Neuronal stem cell (in vitro differentiated cells): ENCODE measurements around the gene CNTLN.

Experiments
- DNase-seq: peaks from one replicate; pipeline ENCODE4 v3.0.0-alpha.2; 2013; ENCODE audit warnings: low spot score
- H2AFZ ChIP-seq: one replicate; pipeline ENCODE4 v1.6.1; 2013; ENCODE audit warnings: mild to moderate bottlenecking, low read length, inconsistent platforms
- H2AK5ac ChIP-seq: 2 replicates; pipeline ENCODE4 v1.6.1; 2013; ENCODE audit warnings: low read depth, mild to moderate bottlenecking, inconsistent platforms, low read length, moderate library complexity, mixed read lengths
- H2BK120ac ChIP-seq: 2 replicates; pipeline ENCODE4 v1.6.1; 2013; ENCODE audit warnings: low read depth, mild to moderate bottlenecking, inconsistent platforms, low read length, moderate library complexity, mixed read lengths
- H2BK12ac ChIP-seq: one replicate; pipeline ENCODE4 v1.6.1; 2013; ENCODE audit warnings: low read length, inconsistent platforms
- H2BK15ac ChIP-seq: 2 replicates; pipeline ENCODE4 v1.6.1; 2013; ENCODE audit warnings: mild to moderate bottlenecking, low read length, inconsistent platforms, mixed read lengths
- H2BK5ac ChIP-seq: one replicate; pipeline ENCODE4 v1.6.1; 2013; ENCODE audit warnings: inconsistent platforms, mild to moderate bottlenecking, low read length, moderate library complexity
- H3K14ac ChIP-seq: one replicate; pipeline ENCODE4 v1.6.1; 2013; ENCODE audit warnings: low read length, inconsistent platforms
- H3K18ac ChIP-seq: 2 replicates; pipeline ENCODE4 v1.6.1; 2013; ENCODE audit warnings: low read length, inconsistent platforms
- H3K23ac ChIP-seq: 2 replicates; pipeline ENCODE4 v1.6.1; 2013; ENCODE audit warnings: low read depth, mild to moderate bottlenecking, mixed read lengths, low read length, inconsistent platforms; ENCODE audit not compliant: poor library complexity
- H3K27ac ChIP-seq: replicated peaks from 3 replicates; pipeline ENCODE4 v1.5.1; 2013; ENCODE audit warnings: low read length, inconsistent platforms
- H3K27me3 ChIP-seq, 3 experiments: 2 replicates each; pipeline ENCODE4 v1.6.1; 2013; ENCODE audit warnings: low read length in 3 of 3, mild to moderate bottlenecking in 2 of 3, inconsistent platforms in 1 of 3, low read depth in 1 of 3, mixed read lengths in 1 of 3, moderate library complexity in 1 of 3; ENCODE audit not compliant: control insufficient read depth in 3 of 3, insufficient read depth in 3 of 3
- H3K36me3 ChIP-seq, 2 donors: replicated peaks in 1 of 2; 2 replicates each; pipeline ENCODE4 v1.6.1; 2013; ENCODE audit warnings: low read length in 2 of 2; ENCODE audit not compliant: control insufficient read depth in 2 of 2, insufficient read depth in 2 of 2
- H3K4ac ChIP-seq: 2 replicates; pipeline ENCODE4 v1.6.1; 2013; ENCODE audit warnings: inconsistent platforms, mild to moderate bottlenecking, low read length, moderate library complexity
- H3K4me1 ChIP-seq, 2 donors: 1 replicate in 1 of 2; 2 replicates in 1 of 2; pipeline ENCODE4 v1.6.1; 2013; ENCODE audit warnings: low read length in 2 of 2, low read depth in 1 of 2; ENCODE audit not compliant: control insufficient read depth in 2 of 2, insufficient read depth in 1 of 2
- H3K4me2 ChIP-seq: one replicate; pipeline ENCODE4 v1.6.1; 2013; ENCODE audit warnings: mild to moderate bottlenecking, low read length, inconsistent platforms; ENCODE audit not compliant: insufficient read depth, poor library complexity, severe bottlenecking
- H3K4me3 ChIP-seq, 2 donors: 2 replicates each; pipeline ENCODE4 v1.5.1; 2013; ENCODE audit warnings: low read length in 2 of 2, mild to moderate bottlenecking in 2 of 2, inconsistent platforms in 1 of 2, moderate library complexity in 1 of 2
- H3K79me1 ChIP-seq: one replicate; pipeline ENCODE4 v1.6.1; 2013; ENCODE audit warnings: low read depth, mild to moderate bottlenecking, inconsistent platforms, low read length, moderate library complexity
- H3K9ac ChIP-seq: one replicate; pipeline ENCODE4 v1.6.1; 2013; ENCODE audit warnings: mild to moderate bottlenecking, low read depth, low read length, inconsistent platforms; ENCODE audit not compliant: poor library complexity
- H3K9me3 ChIP-seq, 2 donors: replicated peaks in 1 of 2; 2 replicates each; pipeline versions ENCODE3 to v1.6.1; 2013; ENCODE audit warnings: low read length in 2 of 2, mild to moderate bottlenecking in 2 of 2, inconsistent platforms in 1 of 2, low read depth in 1 of 2, mixed read lengths in 1 of 2, moderate library complexity in 1 of 2; ENCODE audit not compliant: control insufficient read depth in 2 of 2, insufficient read depth in 1 of 2
- H4K8ac ChIP-seq: one replicate; pipeline ENCODE4 v1.6.1; 2013; ENCODE audit warnings: low read depth, mild to moderate bottlenecking, inconsistent platforms, low read length, moderate library complexity
- H4K91ac ChIP-seq: one replicate; pipeline ENCODE4 v1.6.1; 2013; ENCODE audit warnings: low read length, low read depth, mild to moderate bottlenecking, inconsistent platforms; ENCODE audit not compliant: poor library complexity
- WGBS, 2 donors: extraction: QIAGEN DNeasy Blood & Tissue Kit; methylation state at CpG; one replicate each; pipeline ENCODE4 v1.1.7; 2013; ENCODE audit warnings: missing lambda C conversion rate in 2 of 2, mixed read lengths in 1 of 2; ENCODE audit not compliant: insufficient read length in 2 of 2, insufficient replicate concordance in 1 of 2; ENCODE audit errors: extremely low coverage in 2 of 2; 5-methylcytosine and 5-hydroxymethylcytosine counted together

Gene CNTLN

GRCh38 chr9:17318821-17319320 is 184.0 kb downstream of the CNTLN start:
- Histone ChIP-seq H4K91ac (no peak overlapping the region), H3K79me1 (no peaks in the 10 kb centered on the region), H2BK5ac (no peak overlapping the region), H3K36me3 (no peaks in the 10 kb centered on the region), H3K27ac (no peak overlapping the region), H2BK12ac (no peak overlapping the region), H3K9me3 (no peaks in the 10 kb centered on the region), H3K4ac (no peak overlapping the region), H3K18ac (no peak overlapping the region), H2BK15ac (no peak overlapping the region), H2BK120ac (no peak overlapping the region), H2AK5ac (no peak overlapping the region), H3K9ac (no peak overlapping the region), H3K23ac (no peak overlapping the region), H4K8ac (no peak overlapping the region), H2AFZ (no peak overlapping the region), H3K4me1 (no peaks in the 10 kb centered on the region), H3K27me3 (no peaks in the 10 kb centered on the region), H3K4me2 (no peak overlapping the region), H3K4me3 (no peak overlapping the region), H3K14ac (no peak overlapping the region)
- DNase-seq = no peak
- no CpG with 5 or more reads among the region's 4 CpGs for WGBS, 2 donors

GRCh38 chr9:17319864-17320263 is 185.0 kb downstream of the CNTLN start:
- no peak overlapping the region for H2BK15ac ChIP-seq
- H3K27me3 ChIP-seq = no peaks in the 10 kb centered on the region
- no peaks in the 10 kb centered on the region for H3K9me3 ChIP-seq
- H3K4me1 ChIP-seq = no peaks in the 10 kb centered on the region
- no peak overlapping the region for H3K27ac ChIP-seq
- H2BK5ac ChIP-seq = no peak overlapping the region
- no peak overlapping the region for H3K4me2 ChIP-seq
- no peaks in the 10 kb centered on the region for H3K79me1 ChIP-seq
- no peak for DNase-seq
- H3K23ac ChIP-seq = no peak overlapping the region
- H2AFZ ChIP-seq = no peak overlapping the region
- no peak overlapping the region for H3K4ac ChIP-seq
- H2BK12ac ChIP-seq = no peak overlapping the region
- H2AK5ac ChIP-seq = no peak overlapping the region
- H4K8ac ChIP-seq = no peak overlapping the region
- H3K4me3 ChIP-seq = no peak overlapping the region
- H2BK120ac ChIP-seq = no peak overlapping the region
- H3K36me3 ChIP-seq = no peaks in the 10 kb centered on the region
- no peak overlapping the region for H3K9ac ChIP-seq
- no peak overlapping the region for H3K18ac ChIP-seq
- no peak overlapping the region for H4K91ac ChIP-seq
- no CpG with 5 or more reads among the region's 1 CpG for whole genome bisulfite sequencing, 2 donors
- no peak overlapping the region for H3K14ac ChIP-seq

- H3K23ac ChIP-seq = no peak overlapping the region
Observed at GRCh38 chr9:17322882-17323864, 188.3 kb downstream of the CNTLN start.

GRCh38 chr9:17328331-17328730 is 193.5 kb downstream of the CNTLN start:
- no peak for DNase-seq
- no peak overlapping the region for H2BK15ac ChIP-seq
- WGBS, 2 donors = no CpG with 5 or more reads among the region's 2 CpGs

More at GRCh38 chr9:17322882-17323864, 188.3 kb downstream of the CNTLN start:
- H3K9ac ChIP-seq = no peak overlapping the region
- no peak overlapping the region for H3K18ac ChIP-seq
- H4K8ac ChIP-seq = no peak overlapping the region
- H2BK120ac ChIP-seq = no peak overlapping the region
- H3K27ac ChIP-seq = no peak overlapping the region
- H2BK15ac ChIP-seq = no peak overlapping the region
- no peaks in the 10 kb centered on the region for H3K27me3 ChIP-seq
- no peaks in the 10 kb centered on the region for H3K9me3 ChIP-seq
- H4K91ac ChIP-seq = no peak overlapping the region
- no CpG with 5 or more reads among the region's 10 CpGs for WGBS, 2 donors
- H2AFZ ChIP-seq = no peak overlapping the region
- no peak overlapping the region for H2AK5ac ChIP-seq
- H3K79me1 ChIP-seq = no peaks in the 10 kb centered on the region
- H3K36me3 ChIP-seq = no peaks in the 10 kb centered on the region
- no peak overlapping the region for H2BK12ac ChIP-seq
- no peak overlapping the region for H3K14ac ChIP-seq
- no peak overlapping the region for H3K4ac ChIP-seq
- DNase-seq = no peak
- H3K4me2 ChIP-seq = no peak overlapping the region
- no peak overlapping the region for H2BK5ac ChIP-seq
- no peak overlapping the region for H3K4me3 ChIP-seq
- H3K4me1 ChIP-seq = no peaks in the 10 kb centered on the region

More at GRCh38 chr9:17328331-17328730, 193.5 kb downstream of the CNTLN start:
- no peak overlapping the region for H3K4me3 ChIP-seq
- no peaks in the 10 kb centered on the region for H3K27me3 ChIP-seq
- no peak overlapping the region for H2AFZ ChIP-seq
- no peaks in the 10 kb centered on the region for H3K9me3 ChIP-seq
- H3K4me2 ChIP-seq = no peak overlapping the region
- H3K23ac ChIP-seq = no peak overlapping the region
- no peak overlapping the region for H3K9ac ChIP-seq
- no peaks in the 10 kb centered on the region for H3K36me3 ChIP-seq
- H3K4ac ChIP-seq = no peak overlapping the region
- H3K18ac ChIP-seq = no peak overlapping the region
- H3K79me1 ChIP-seq = no peaks in the 10 kb centered on the region
- no peak overlapping the region for H3K27ac ChIP-seq
- H2AK5ac ChIP-seq = no peak overlapping the region
- no peak overlapping the region for H3K14ac ChIP-seq
- no peak overlapping the region for H4K91ac ChIP-seq
- no peak overlapping the region for H2BK120ac ChIP-seq
- H2BK12ac ChIP-seq = no peak overlapping the region
- no peak overlapping the region for H4K8ac ChIP-seq
- no peak overlapping the region for H2BK5ac ChIP-seq
- no peaks in the 10 kb centered on the region for H3K4me1 ChIP-seq
